GM19239 (cell line): ENCODE results near the gene ZMAT3.
"Not testable (repeated sequence)": the region's sequence is repeated elsewhere in the genome, so short reads cannot be mapped to it uniquely, and the experiment has no call there.

Experiments
- DNase-seq: peaks from one replicate; pipeline ENCODE4 v3.0.0; 2011; ENCODE audit warnings: low spot score; ENCODE audit not compliant: insufficient read length
- FAIRE-seq: peaks from 2 replicates; lab custom pipeline; 2011; peaks lifted over from hg19 to GRCh38; lab: Jason Lieb, UNC

The ZMAT3 gene, protein sequence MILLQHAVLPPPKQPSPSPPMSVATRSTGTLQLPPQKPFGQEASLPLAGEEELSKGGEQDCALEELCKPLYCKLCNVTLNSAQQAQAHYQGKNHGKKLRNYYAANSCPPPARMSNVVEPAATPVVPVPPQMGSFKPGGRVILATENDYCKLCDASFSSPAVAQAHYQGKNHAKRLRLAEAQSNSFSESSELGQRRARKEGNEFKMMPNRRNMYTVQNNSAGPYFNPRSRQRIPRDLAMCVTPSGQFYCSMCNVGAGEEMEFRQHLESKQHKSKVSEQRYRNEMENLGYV

GRCh38 chr3:179071323-179072099, at the start of gene ZMAT3:
TSS of gene ZMAT3 (minus strand) at chr3:179071809. CDS start at chr3:179067752, 4,057 bp downstream.
- DNase-seq: peak; percentile 67
- peak; percentile 39 for FAIRE-seq

GRCh38 chr3:179116816-179117215, 45.2 kb upstream of the ZMAT3 start:
- FAIRE-seq: no peak
- DNase-seq: no peak

DNA sequence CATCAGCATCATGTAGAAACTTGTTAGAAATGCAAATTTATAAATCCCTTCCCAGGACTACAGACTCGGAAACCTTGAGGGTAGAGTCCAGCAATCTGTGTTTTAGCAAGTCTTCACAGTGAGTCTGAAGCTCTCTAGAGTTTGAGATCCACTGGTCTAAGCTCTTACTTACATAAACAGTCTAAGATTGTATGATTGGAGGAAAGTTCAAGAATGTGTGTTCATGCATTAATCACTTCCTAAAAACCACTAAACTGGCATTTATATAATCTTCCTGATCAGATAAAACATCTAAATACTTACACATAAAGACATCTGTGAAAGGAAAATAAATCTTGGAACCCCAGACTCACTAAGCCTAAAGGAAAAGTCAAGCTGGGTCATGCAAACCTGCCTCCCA, 43.8 kb upstream of the ZMAT3 start:
- not testable (repeated sequence) for DNase-seq
- FAIRE-seq: peak; percentile 40

GRCh38 chr3:179113903-179114302, 42.3 kb upstream of the ZMAT3 start:
- DNase-seq (no peak), FAIRE-seq (no peak)

GRCh38 chr3:179108086-179108485, 36.5 kb upstream of the ZMAT3 start:
- no peak for DNase-seq

GRCh38 chr3:179107617-179108016, 36.0 kb upstream of the ZMAT3 start:
- no peak for DNase-seq
- FAIRE-seq: no peak

More at GRCh38 chr3:179108086-179108485, 36.5 kb upstream of the ZMAT3 start:
- no peak for FAIRE-seq

DNA sequence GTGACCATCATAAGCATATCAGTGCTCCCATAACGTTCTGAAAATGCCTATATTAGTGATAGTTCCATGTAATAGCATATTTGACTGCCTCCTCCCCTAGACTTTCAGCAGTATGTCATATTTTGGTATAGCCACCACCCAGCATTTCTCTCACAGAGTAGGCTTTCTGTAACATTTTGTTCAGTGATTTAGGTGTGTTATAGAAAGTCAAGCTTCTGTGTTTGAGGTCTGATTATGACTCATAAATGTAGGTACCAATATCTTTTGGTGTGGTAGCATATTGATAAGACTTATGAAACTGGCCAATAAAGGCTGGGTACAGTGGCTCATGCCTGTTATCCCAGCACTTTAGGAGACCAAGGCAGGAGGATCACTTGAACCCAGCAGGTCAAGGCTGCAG, 34.3 kb upstream of the ZMAT3 start:
- DNase-seq (no peak), FAIRE-seq (peak; percentile 51)

GRCh38 chr3:179100652-179101051, 29.0 kb upstream of the ZMAT3 start:
- FAIRE-seq (no peak), DNase-seq (no peak)

DNA sequence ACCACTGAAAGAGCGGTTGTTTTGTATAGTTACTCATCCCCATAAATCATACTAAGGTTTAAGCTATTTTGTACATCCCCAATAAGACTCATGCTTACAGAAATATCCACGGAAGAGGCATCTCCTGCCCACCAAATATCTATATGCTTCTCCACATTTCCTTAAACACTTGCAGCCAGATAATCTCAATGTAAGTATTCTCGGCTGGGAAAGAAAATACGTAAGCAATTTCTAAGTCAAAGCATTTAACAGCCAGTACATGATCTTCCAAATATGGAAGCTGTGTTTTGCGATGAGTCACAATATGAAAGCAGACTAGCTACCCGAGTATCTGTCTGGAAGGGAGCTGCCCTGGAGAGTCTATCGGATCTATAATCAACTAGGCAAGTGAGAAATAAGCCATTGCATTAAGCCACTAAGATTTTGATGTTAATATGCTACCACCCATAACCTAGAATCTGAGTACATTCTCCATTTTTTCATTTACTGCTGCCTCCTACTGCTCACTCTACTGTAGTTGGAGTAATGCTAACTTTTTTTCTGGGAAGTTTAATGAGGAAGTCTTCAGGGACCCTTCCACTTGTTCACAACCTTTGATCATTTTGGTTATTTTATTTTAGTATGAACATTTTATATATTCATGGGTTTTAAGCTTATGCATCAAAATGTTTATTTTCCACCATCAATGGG, 26.9 kb upstream of the ZMAT3 start:
- FAIRE-seq: no peak
- no peak for DNase-seq

DNA sequence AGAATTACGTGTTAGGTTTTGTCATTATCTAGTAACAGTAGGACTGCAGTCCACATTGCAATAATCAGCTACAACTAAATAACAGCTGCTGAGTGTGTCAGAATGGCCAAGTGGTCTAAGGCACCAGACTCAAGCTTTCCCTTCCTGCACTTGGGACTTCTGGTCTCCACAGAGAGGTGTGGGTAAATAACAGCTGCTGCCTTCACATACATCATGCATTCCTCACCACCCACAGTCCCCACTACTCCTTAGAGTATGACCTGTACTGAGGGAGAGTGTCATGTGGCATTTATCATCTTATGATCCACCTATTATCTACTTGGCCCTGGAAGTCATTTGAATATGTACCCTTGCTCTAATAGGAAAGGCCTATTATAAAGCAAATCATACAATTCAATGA, 22.2 kb upstream of the ZMAT3 start:
- FAIRE-seq (no peak), DNase-seq (no peak)

- DNase-seq (no peak), FAIRE-seq (no peak)
Measured at GRCh38 chr3:179091113-179091512, 19.5 kb upstream of the ZMAT3 start.

DNA sequence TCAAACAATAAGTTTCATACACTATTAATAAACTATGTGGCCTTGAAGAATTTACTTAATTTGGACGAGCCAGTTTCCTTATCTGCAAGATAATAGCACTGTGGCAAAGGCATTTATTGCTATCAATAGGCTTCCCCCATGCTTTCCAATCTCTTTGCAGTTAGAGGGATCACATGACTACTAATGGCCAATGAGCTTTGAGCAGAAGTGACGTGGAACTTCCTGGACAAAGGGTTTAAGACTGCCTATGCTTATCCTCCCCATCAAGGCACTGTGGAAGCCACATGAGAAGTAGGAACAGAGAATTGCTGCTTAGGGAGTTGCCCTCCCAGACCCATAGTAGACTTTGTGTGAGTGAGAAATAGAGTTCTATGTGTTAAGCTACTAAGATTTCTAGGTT, 16.7 kb upstream of the ZMAT3 start:
- FAIRE-seq (no peak), DNase-seq (no peak)

GRCh38 chr3:179083977-179084376, 12.4 kb upstream of the ZMAT3 start:
- DNase-seq (no peak), FAIRE-seq (no peak)

GRCh38 chr3:179082416-179082815, 10.8 kb upstream of the ZMAT3 start:
- peak; percentile 14 for FAIRE-seq
- DNase-seq: no peak

- no peak for DNase-seq
- FAIRE-seq: no peak
Measured at GRCh38 chr3:179081885-179082284, 10.3 kb upstream of the ZMAT3 start.

DNA sequence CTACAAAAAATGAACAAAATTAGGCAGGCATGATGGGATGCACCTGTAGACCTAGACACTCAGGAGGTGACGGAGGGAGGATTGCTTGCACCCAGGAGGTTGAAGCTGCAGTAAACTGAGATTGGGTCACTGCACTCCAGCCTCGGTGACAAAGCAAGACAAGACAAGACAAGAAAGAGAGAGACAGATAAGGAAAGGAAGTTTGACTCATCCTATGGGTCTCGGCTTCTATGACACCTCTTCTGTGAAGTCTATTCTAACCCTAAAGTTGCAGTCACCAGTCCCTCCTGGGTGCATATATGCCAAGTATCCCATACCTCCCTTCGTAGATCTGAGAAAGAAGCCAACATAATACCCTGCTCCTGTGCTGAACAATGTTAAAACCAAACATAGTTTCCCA, 7.9 kb upstream of the ZMAT3 start:
- DNase-seq (no peak), FAIRE-seq (no peak)

DNA sequence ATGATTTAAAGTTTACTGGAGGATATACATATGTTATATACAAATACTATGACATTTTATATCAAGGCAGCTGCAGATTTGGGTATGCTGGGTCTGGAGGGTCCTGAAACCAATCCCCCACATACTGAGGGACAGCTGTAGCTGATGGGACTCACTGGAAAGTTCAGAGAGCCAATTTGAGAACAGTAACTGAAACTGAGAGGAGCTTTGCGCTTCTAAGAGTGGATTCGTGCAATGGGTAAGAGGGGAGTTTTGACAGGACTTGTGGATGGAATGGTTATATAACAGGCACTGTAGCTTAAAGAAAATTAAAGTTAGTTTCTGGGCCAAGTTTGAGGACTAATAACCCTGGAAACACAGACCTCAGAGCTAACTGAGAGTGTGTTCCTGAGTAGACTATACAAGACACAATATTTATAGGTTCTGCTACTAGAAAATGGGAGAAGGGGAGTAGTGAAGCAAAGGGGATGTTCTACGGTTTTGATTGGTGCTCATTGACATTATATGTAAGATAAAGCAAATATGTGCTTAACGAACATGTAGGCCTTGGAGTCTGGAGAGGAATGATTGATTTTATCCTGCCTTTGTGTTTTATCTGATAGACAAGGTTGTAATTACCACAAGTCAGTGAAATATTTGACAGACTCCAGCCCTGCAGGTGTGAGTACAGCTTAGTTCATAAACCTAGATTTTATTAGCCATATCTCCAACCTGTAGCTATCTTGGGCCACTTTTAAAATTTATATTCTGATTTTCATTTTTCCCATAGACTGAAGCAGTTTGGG, 4.8 kb upstream of the ZMAT3 start:
- FAIRE-seq (peak; percentile 88), DNase-seq (no peak)

- no peak for DNase-seq
- FAIRE-seq: peak; percentile 47
Measured at GRCh38 chr3:179074656-179075055, 3.0 kb upstream of the ZMAT3 start.

- FAIRE-seq: peak; percentile 40
- DNase-seq: no peak
Measured at GRCh38 chr3:179073816-179074215, 2.2 kb upstream of the ZMAT3 start.

DNA sequence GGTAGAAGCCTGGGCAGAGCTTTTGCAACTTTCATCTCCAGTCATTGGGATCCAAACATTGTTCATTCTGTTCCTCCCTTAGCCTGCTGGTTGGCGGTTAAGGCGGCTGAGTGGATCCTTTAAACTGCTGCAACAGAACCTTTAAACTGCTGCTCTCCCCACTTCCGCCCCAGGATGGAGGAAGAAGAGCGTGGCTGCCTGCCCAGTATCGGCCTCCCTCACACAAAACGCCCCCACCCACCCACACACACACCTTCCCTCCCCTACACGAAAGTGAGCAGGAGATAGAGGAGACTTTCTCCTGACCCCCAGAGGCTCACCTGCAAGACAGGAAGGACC, 460 bp upstream of the ZMAT3 start:
- FAIRE-seq: peak; percentile 88
- DNase-seq: peak; percentile 23

DNA sequence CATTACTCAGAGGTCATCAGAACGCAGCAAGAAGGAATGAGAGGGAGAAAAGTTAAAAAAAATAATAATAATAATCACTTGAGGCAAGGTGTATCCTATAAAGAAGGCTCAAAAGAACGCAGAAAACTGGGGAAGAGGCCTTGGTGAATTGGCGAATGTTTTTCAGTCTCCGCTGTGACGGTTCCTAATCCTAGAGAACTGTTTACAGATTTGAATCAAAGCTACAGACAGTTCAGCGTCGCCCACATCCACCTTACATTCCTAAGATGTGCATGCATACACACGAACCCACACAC, 634 bp downstream of the ZMAT3 start:
- FAIRE-seq (no peak), DNase-seq (no peak)
